ENCODE measurements around the gene ANKRD55.

The ANKRD55 gene

GRCh38 chr5:56147106-56147505, 86.0 kb downstream of the ANKRD55 start:
- Histone ChIP-seq H3K27me3 (replicated peaks; ENCODE audit: control insufficient read depth, insufficient read depth, low read length) (no peaks in the 10 kb centered on the region), H3K36me3 (ENCODE audit: control insufficient read depth, insufficient read depth, low read length) (no peaks in the 10 kb centered on the region), H3K4me3 (replicated peaks; ENCODE audit: low read depth, low read length) (no peak overlapping the region)
- DNase-seq (ENCODE audit: extremely low read depth, insufficient read length), result no peak
- no peak for TF ChIP-seq CTCF (IDR thresholded peaks at IDR 0.05; ENCODE audit: insufficient read depth, low read length, poor library complexity, severe bottlenecking)

- H3K36me3 ChIP-seq (ENCODE audit: control insufficient read depth, insufficient read depth, low read length), result no peaks in the 10 kb centered on the region
- no peak for DNase-seq (ENCODE audit: extremely low read depth, insufficient read length)
- H3K27me3 ChIP-seq (replicated peaks; ENCODE audit: control insufficient read depth, insufficient read depth, low read length), result no peaks in the 10 kb centered on the region
- H3K4me3 ChIP-seq (replicated peaks; ENCODE audit: low read depth, low read length), result no peak overlapping the region
- no peak for TF ChIP-seq CTCF (IDR thresholded peaks at IDR 0.05; ENCODE audit: insufficient read depth, low read length, poor library complexity, severe bottlenecking)
Measured at GRCh38 chr5:56146674-56147073, 86.5 kb downstream of the ANKRD55 start.

- Histone ChIP-seq H3K27me3 (replicated peaks; ENCODE audit: control insufficient read depth, insufficient read depth, low read length) (no peaks in the 10 kb centered on the region), H3K4me3 (replicated peaks; ENCODE audit: low read depth, low read length) (no peak overlapping the region), H3K36me3 (ENCODE audit: control insufficient read depth, insufficient read depth, low read length) (no peaks in the 10 kb centered on the region)
- TF ChIP-seq CTCF (IDR thresholded peaks at IDR 0.05; ENCODE audit: insufficient read depth, low read length, poor library complexity, severe bottlenecking), result no peak
- DNase-seq (ENCODE audit: extremely low read depth, insufficient read length), result no peak
Measured at GRCh38 chr5:56145511-56145910, 87.6 kb downstream of the ANKRD55 start.

- DNase-seq (ENCODE audit: extremely low read depth, insufficient read length), result no peak
- no peak overlapping the region for H3K4me3 ChIP-seq (replicated peaks; ENCODE audit: low read depth, low read length)
- no peaks in the 10 kb centered on the region for H3K36me3 ChIP-seq (ENCODE audit: control insufficient read depth, insufficient read depth, low read length)
- H3K27me3 ChIP-seq (replicated peaks; ENCODE audit: control insufficient read depth, insufficient read depth, low read length), result no peaks in the 10 kb centered on the region
- no peak for TF ChIP-seq CTCF (IDR thresholded peaks at IDR 0.05; ENCODE audit: insufficient read depth, low read length, poor library complexity, severe bottlenecking)
Measured at GRCh38 chr5:56145106-56145505, 88.0 kb downstream of the ANKRD55 start.

GRCh38 chr5:56144211-56144610, 88.9 kb downstream of the ANKRD55 start:
- Histone ChIP-seq H3K27me3 (replicated peaks; ENCODE audit: control insufficient read depth, insufficient read depth, low read length) (no peaks in the 10 kb centered on the region), H3K36me3 (ENCODE audit: control insufficient read depth, insufficient read depth, low read length) (no peaks in the 10 kb centered on the region), H3K4me3 (replicated peaks; ENCODE audit: low read depth, low read length) (no peak overlapping the region)
- DNase-seq (ENCODE audit: extremely low read depth, insufficient read length), result no peak
- no peak for TF ChIP-seq CTCF (IDR thresholded peaks at IDR 0.05; ENCODE audit: insufficient read depth, low read length, poor library complexity, severe bottlenecking)

GRCh38 chr5:56143373-56143714, 89.8 kb downstream of the ANKRD55 start:
- TF ChIP-seq CTCF (IDR thresholded peaks at IDR 0.05; ENCODE audit: insufficient read depth, low read length, poor library complexity, severe bottlenecking), result no peak
- Histone ChIP-seq H3K27me3 (replicated peaks; ENCODE audit: control insufficient read depth, insufficient read depth, low read length) (no peaks in the 10 kb centered on the region), H3K36me3 (ENCODE audit: control insufficient read depth, insufficient read depth, low read length) (no peaks in the 10 kb centered on the region), H3K4me3 (replicated peaks; ENCODE audit: low read depth, low read length) (no peak overlapping the region)
- no peak for DNase-seq (ENCODE audit: extremely low read depth, insufficient read length)
